ENCODE measurements around the gene VAT1.

The VAT1 gene

DNA sequence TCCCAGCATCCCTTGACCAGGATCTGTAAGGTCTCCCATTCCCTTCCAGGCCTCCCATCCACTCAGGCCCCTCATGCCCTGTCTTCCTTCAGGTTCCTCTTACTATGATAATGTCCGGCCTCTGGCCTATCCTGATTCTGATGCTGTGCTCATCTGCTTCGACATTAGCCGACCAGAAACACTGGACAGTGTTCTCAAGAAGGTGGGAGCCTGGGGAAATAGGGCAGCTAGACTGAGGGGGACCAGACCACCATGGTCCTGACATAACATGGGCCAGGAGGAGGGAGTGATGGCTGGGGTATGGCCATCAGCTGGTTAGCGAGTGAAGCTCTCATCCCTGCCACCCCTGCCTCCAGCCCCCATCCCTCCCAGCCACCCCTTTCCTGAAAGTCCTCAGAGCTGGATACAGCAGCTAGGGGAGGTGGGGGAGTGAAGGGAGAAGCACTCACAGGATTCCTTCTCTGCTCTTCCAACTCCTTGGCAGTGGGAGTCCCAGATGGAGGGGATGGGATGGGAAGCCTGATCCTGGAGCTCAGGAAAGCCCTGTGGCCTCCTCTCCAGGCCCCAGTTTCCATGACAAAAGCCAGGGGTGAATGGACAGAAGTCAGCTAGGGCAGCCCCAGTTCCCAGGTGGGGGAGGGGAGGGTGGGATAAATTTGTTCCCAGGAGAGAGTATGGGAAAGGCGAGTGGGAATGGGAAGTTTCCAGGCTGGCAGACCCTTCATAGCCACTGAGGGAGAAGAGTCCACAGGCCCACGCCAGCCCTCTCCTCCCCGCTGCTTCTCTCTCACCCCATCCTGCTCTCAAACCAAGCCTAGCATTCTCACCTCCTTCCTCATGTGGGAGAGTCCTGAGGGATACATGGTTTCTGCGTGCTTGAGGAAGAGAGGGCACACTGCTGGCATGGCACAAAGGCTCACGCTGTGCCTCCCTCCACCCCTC lies 5.2 kb upstream of the VAT1 start:
- TF ChIP-seq, protein P1, sequence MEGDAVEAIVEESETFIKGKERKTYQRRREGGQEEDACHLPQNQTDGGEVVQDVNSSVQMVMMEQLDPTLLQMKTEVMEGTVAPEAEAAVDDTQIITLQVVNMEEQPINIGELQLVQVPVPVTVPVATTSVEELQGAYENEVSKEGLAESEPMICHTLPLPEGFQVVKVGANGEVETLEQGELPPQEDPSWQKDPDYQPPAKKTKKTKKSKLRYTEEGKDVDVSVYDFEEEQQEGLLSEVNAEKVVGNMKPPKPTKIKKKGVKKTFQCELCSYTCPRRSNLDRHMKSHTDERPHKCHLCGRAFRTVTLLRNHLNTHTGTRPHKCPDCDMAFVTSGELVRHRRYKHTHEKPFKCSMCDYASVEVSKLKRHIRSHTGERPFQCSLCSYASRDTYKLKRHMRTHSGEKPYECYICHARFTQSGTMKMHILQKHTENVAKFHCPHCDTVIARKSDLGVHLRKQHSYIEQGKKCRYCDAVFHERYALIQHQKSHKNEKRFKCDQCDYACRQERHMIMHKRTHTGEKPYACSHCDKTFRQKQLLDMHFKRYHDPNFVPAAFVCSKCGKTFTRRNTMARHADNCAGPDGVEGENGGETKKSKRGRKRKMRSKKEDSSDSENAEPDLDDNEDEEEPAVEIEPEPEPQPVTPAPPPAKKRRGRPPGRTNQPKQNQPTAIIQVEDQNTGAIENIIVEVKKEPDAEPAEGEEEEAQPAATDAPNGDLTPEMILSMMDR (IDR thresholded peaks at IDR 0.05; ENCODE audit: low read length, missing control alignments) = no peak
- DNase-seq (ENCODE audit: low read depth) = no peak
- H3K4me3 ChIP-seq (replicated peaks; ENCODE audit: low read depth, low read length) = no peak overlapping the region

DNA sequence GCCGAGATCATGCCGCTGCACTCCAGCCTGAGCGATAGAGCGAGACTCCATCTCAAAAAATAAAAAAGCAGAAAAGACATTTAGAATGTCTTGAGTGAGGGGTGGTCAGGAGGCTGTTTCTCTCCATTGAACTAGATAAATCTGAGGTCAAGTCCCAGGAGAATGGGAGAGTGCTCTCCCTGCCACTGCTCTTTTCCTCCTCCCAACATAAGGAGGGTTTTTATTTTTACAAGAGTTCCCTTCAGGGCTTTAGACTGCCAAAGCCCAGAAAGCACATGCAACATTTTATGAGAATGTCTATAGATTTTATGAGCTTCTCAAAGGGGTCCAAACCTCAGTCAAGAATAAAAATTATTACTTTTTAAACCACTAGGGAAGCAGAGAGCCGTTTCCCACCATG lies 4.4 kb upstream of the VAT1 start:
- TF ChIP-seq, protein P1 (IDR thresholded peaks at IDR 0.05; ENCODE audit: low read length, missing control alignments) = no peak
- no peak for DNase-seq (ENCODE audit: low read depth)
- H3K4me3 ChIP-seq (replicated peaks; ENCODE audit: low read depth, low read length) = no peak overlapping the region

DNA sequence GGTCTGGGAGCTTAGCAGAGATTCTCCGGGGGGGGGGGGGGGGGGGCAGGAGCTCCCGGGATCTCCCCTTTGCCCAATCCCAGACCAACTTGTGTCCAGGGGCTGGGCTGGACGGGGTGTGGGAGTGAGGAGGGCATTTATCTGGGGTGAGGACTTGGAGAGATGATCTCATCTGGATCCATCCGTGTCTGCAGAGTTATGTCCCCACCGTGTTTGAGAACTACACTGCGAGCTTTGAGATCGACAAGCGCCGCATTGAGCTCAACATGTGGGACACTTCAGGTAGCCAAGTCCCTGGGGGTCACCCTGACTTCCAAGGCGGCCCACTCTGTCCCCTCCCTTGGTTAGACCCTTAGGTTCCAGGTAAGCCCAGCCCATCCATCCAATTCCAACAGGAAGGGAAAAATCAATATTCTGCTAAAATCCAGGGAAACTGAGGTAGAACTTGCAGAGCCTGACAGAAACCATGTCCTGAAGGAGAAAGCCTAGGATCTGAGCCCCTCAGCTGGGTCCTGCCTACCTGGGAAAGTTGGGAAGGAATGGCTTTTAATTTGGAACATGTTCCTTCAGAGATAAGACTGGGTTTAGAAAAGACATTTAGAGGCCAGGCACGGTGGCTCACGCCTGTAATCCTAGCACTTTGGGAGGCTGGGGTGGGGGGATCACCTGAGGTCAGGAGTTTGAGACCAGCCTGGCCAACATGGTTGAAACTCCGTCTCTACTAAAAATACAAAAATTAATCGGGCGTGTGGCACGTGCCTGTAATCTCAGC lies 3.8 kb upstream of the VAT1 start:
- H3K4me3 ChIP-seq (replicated peaks; ENCODE audit: low read depth, low read length) = no peak overlapping the region

DNA sequence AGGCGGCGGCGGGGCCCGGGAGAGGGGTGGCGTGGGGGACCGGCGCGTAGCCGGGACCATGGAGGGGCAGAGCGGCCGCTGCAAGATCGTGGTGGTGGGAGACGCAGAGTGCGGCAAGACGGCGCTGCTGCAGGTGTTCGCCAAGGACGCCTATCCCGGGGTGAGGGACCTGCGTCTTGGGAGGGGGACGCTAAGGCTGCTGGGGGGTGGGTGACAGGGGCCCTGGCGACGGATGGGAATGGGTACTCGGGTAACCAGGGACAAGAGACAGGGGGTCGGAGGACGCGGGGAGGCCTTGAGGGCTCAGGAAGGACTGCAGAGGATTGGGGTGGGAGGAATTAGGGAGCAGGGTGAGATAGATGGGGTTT lies 3.1 kb upstream of the VAT1 start:
- TF ChIP-seq, protein P1 (IDR thresholded peaks at IDR 0.05; ENCODE audit: low read length, missing control alignments) = no peak
- peak overlapping the region; percentile 42 for H3K4me3 ChIP-seq (replicated peaks; ENCODE audit: low read depth, low read length)
- DNase-seq (ENCODE audit: low read depth) = no peak

More for the DNA sequence above, 3.8 kb upstream of the VAT1 start:
- TF ChIP-seq, protein P1 (IDR thresholded peaks at IDR 0.05; ENCODE audit: low read length, missing control alignments) = no peak
- no peak for DNase-seq (ENCODE audit: low read depth)

DNA sequence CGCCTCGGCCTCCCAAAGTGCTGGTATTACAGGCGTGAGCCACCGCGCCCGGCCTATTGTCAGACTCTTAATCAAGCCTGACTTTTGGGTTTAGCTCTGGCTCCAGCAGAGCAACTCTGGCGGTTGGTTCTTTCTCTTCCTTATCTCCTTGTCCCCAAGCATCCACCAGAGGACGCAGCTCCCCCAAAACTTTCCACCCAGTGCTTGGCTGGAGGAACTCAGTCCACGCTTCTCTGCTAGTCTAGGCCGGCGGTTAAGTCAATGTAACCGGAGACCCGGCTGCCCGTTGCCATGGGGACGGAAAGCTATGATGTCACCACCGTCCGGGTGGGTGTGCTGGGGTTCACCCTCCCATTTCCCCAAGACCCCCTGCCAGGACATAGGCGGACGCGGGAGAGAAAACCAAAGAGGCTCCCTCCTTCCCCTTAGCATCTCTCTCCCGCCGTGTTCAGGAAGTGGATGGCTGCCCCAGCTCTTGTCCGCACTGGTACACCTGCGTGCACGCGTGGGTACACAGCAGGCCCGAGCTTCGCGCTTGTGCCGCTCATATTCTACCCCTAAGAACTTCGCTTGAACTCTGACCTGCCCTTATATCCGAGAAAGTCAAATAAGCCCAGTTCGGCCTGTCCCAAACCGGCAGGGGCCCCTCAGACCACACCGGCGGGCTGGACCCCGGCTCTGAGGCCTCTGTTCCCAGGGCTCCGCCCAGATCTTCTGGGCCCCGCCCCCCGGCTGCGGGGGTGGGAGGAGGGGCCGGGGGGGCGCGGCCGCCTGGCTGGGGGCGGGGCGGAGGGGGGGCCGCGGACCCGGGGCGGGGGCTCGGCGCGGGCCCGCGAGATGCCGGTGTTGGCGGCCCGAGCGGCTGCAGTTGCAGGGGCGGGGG lies 2.5 kb upstream of the VAT1 start, which contains the start of gene RND2:
Gene RND2 (plus strand): TSS at position 825 of the 883 bp plus-strand sequence. CDS start 117 bp downstream, outside the sequence.
- DNase-seq (ENCODE audit: low read depth) = peak; percentile 96
- H3K4me3 ChIP-seq (replicated peaks; ENCODE audit: low read depth, low read length) = peak within 1 kb of the TSS; percentile 64
- TF ChIP-seq, protein P1 (IDR thresholded peaks at IDR 0.05; ENCODE audit: low read length, missing control alignments) = peak; percentile 77
